ENCODE results near the gene CPNE8.
A peak's percentile ranks its signal among the peaks of the same experiment; 100 is the strongest.

Gene CPNE8

DNA sequence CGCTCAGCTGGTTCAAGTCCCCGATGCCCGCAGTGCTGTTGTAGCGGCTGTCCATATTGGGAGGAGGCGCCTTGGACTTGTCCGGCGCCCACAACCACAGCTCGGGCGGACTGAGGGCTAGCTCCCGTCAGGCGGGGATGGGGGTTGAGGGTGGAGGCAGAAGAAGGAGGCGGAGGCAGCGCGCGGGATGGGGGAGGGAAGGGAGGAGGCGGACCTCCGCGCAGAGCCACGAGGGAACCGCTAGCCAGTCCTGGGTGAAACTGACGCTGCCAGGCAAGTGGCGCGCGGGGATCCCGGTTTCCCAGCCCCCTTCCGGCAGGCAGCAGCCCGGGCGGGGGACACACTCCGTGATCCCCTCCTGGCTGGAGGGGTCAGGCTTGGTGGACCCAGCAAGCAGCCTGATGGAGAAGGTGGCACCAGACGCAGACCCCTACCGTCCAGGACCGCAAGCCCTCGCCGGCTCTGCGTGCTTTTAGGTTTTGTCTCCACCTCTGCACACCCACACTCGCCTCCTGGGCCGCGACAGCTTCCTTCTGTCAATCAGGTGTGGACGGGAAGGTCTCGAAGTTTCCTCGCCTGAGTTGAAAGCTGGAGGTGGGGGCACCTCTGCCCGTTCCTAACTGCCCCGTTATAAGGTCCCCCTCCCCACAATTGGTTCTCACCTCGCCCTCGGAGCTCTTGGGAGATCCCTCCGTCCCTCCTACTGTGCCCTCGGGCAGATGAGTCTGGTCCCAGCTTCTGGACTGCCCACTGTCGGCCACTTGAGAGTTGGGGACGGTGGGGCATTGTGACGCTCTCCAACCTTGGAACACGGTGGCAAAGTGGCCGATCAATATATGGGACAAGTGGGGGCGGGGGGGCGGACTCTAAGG, at the start of gene CPNE8:
TSS of gene CPNE8 (minus strand) at position 112 of the 872 bp plus-strand sequence. CDS start at position 55, 57 bp downstream.
- DNase-seq (ENCODE audit: low spot score): peak; percentile 75
- TF ChIP-seq, protein P1, sequence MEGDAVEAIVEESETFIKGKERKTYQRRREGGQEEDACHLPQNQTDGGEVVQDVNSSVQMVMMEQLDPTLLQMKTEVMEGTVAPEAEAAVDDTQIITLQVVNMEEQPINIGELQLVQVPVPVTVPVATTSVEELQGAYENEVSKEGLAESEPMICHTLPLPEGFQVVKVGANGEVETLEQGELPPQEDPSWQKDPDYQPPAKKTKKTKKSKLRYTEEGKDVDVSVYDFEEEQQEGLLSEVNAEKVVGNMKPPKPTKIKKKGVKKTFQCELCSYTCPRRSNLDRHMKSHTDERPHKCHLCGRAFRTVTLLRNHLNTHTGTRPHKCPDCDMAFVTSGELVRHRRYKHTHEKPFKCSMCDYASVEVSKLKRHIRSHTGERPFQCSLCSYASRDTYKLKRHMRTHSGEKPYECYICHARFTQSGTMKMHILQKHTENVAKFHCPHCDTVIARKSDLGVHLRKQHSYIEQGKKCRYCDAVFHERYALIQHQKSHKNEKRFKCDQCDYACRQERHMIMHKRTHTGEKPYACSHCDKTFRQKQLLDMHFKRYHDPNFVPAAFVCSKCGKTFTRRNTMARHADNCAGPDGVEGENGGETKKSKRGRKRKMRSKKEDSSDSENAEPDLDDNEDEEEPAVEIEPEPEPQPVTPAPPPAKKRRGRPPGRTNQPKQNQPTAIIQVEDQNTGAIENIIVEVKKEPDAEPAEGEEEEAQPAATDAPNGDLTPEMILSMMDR (IDR thresholded peaks at IDR 0.05; ENCODE audit: extremely low read depth, missing control alignments): no peak

DNA sequence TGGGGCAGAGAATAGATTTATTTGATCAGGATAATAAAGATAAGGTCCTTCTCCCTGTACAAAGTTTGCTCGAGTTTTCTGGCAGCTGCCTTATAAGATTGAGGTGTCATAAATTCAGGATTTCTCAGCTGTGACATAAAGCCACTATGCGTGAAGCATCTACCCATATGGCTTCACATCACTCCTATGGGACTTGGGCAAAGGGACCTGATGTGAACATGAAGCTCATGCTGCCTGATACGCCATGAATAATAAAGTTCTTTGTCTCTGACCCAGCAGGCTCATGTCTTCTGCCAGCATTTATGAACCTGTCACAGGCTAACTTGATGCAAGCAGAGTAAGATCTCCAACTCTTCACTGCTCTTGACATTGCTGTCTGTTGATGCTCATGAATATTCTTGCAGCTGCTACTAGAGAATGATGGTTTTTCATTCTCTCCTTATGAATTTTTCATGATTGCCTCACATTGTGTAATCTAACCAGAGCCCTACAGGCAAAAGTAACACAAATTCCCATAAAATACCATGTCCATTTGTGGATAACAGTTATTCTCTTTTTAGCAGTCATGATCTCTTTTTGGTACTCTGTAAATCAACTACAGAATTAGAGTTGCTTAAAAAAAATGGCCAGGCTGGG, 49.0 kb upstream of the CPNE8 start:
- no peak for DNase-seq (ENCODE audit: low spot score)
- TF ChIP-seq, protein P1 (IDR thresholded peaks at IDR 0.05; ENCODE audit: extremely low read depth, missing control alignments): no peak

DNA sequence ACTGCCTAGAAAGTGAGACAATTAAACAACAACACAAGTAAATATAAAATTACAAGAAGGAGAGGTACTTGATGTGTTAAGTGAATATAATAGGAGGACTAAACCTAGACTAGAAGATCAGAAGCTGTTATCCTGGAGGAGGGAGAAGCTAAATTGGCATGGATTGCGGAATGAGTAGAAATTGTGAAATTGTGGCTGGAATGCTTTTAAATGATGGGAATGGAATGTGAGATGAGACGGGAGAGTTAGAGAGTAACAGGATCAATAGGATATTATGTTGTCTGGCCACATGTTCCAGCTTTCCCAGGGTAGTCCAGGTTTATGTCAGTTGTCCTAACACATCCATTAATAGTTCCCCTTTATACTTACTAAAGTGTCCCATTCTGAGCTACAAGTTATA, 44.0 kb upstream of the CPNE8 start:
- DNase-seq (ENCODE audit: low spot score): no peak
- TF ChIP-seq, protein P1 (IDR thresholded peaks at IDR 0.05; ENCODE audit: extremely low read depth, missing control alignments): no peak

DNA sequence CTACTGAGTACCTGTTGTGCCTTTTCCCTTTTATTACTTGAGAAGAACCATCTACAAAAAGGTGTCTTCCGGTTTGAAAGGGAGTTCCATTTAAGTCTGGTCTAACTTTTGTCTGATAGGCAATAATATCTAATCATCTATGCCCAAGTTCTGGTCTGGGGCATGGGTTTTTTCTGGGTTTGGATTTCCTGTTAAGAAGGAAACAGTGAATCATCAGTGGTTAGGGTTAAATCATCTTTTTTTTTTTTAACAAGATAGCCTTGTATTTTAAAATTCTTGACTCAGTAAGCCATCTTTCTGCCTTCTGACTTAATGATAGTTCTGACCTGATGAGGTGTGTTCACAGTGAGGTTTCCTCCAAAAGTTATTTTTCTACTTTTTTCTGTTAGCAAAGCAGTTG, 29.3 kb upstream of the CPNE8 start:
- DNase-seq (ENCODE audit: low spot score): no peak
- TF ChIP-seq, protein P1 (IDR thresholded peaks at IDR 0.05; ENCODE audit: extremely low read depth, missing control alignments): no peak

DNA sequence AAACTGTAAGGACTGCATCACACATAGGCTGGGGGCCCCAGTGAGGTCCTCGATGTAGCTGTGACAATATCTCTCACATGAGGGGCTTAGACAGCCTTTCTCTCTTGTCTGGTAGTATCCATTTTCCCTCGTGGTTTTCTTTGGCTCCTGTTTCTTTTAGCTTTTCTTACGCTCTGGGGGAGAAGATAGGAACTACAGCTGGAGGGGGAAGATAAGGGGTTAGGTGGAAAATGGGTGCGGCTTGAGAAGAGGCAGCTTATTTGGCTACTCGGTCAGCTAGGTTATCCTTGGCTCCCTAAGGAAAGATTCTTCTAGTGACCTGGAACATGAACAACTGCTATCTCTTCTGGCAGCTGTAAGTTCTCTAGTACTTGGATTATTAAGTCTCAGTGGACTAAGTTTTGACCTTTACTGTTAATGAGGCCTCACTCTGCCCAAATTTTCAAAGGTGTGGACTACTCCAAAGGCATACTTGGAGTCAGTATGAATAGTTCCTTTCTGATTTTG, 28.7 kb upstream of the CPNE8 start:
- no peak for DNase-seq (ENCODE audit: low spot score)
- TF ChIP-seq, protein P1 (IDR thresholded peaks at IDR 0.05; ENCODE audit: extremely low read depth, missing control alignments): no peak

DNA sequence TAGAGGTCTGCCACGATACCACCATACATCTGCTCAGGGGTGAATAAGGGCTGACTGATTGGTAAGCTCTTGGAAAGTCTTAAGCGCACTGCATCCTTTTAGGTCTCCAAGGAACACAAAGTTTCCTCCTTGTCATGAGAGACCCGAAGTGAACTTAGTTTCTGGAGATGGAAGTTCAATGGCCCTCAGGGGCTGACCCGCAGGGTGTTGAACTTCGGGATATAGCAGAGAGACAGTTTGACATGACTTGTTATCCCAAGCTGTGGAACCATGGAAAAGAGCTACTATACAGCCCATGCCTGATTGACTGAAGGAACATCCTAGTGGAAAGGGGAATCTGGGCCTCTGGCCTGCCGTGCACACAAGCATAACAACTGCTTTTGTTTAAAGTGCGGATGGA, 26.9 kb upstream of the CPNE8 start:
- TF ChIP-seq, protein P1 (IDR thresholded peaks at IDR 0.05; ENCODE audit: extremely low read depth, missing control alignments): no peak
- no peak for DNase-seq (ENCODE audit: low spot score)

DNA sequence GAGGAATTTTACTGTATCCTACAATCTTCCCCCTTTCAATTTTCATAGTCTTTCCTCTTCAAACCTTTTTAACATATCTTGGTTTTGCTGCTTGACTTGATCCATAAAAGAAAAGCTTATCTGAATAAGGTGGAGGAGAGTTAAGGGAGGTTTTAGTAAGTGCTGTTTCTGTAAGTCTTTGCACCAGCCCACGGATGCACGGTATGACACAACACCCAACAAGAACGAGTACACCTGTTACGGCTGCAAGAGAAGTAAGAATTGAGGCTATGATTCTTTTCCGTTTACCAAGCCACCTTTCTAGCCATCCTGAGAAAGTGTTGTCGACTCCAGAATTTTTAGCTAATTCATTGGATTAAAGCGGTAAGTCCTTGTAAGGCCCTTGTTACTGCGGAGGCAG, 26.1 kb upstream of the CPNE8 start:
- TF ChIP-seq, protein P1 (IDR thresholded peaks at IDR 0.05; ENCODE audit: extremely low read depth, missing control alignments): no peak
- DNase-seq (ENCODE audit: low spot score): no peak
